H9 (cell line): ENCODE data around the gene BCAS4. TPM values are rescaled to one million over a fixed set of nuclear protein-coding genes. Genes with fewer than 3 reads are reported as not detected.

Experiments
- DNase-seq: peaks from one replicate; pipeline ENCODE4 v3.0.0-alpha.2; 2017
- H2AFZ ChIP-seq: one replicate; pipeline ENCODE4 v1.6.1; 2013; ENCODE audit warnings: mild to moderate bottlenecking, low read length, control low read depth, moderate library complexity
- H2AK5ac ChIP-seq: 2 replicates; pipeline ENCODE4 v1.6.1; 2013; ENCODE audit warnings: low read length, control low read depth, mixed read lengths; ENCODE audit not compliant: insufficient read length
- H2BK120ac ChIP-seq: one replicate; pipeline ENCODE4 v1.6.1; 2013; ENCODE audit warnings: low read depth, mild to moderate bottlenecking, low read length, control low read depth, inconsistent platforms; ENCODE audit not compliant: poor library complexity, severe bottlenecking
- H2BK12ac ChIP-seq: 2 replicates; pipeline ENCODE4 v1.6.1; 2013; ENCODE audit warnings: low read length, control low read depth, mixed read lengths, low read depth; ENCODE audit not compliant: insufficient read length
- H2BK15ac ChIP-seq: 2 replicates; pipeline ENCODE4 v1.6.1; 2013; ENCODE audit warnings: low read depth, low read length, control low read depth
- H2BK20ac ChIP-seq: one replicate; pipeline ENCODE4 v1.6.1; 2013; ENCODE audit warnings: low read depth, mild to moderate bottlenecking, low read length, control low read depth, inconsistent platforms; ENCODE audit not compliant: poor library complexity, severe bottlenecking
- H2BK5ac ChIP-seq: 2 replicates; pipeline ENCODE4 v1.6.1; 2013; ENCODE audit warnings: low read length, control low read depth, mixed read lengths; ENCODE audit not compliant: insufficient read length
- H3K14ac ChIP-seq: 2 replicates; pipeline ENCODE4 v1.6.1; 2013; ENCODE audit warnings: low read length, control low read depth; ENCODE audit not compliant: insufficient read depth
- H3K18ac ChIP-seq: 2 replicates; pipeline ENCODE4 v1.6.1; 2013; ENCODE audit warnings: low read depth, mild to moderate bottlenecking, mixed read lengths, low read length, control low read depth; ENCODE audit not compliant: insufficient read length
- H3K23ac ChIP-seq: 2 replicates; pipeline ENCODE4 v1.6.1; 2013; ENCODE audit warnings: low read length, control low read depth, mixed read lengths, low read depth; ENCODE audit not compliant: insufficient read length
- H3K23me2 ChIP-seq: 2 replicates; pipeline ENCODE4 v1.6.1; 2013; ENCODE audit warnings: low read depth, mild to moderate bottlenecking, mixed read lengths, low read length, control low read depth; ENCODE audit not compliant: insufficient read length, poor library complexity, severe bottlenecking
- H3K27ac ChIP-seq: 2 replicates; pipeline ENCODE4 v1.5.1; 2013; ENCODE audit warnings: low read length, control low read depth, mixed read lengths, low read depth; ENCODE audit not compliant: insufficient read length
- H3K27me3 ChIP-seq: 2 replicates; pipeline ENCODE4 v1.6.1; 2013; ENCODE audit warnings: low read length, control low read depth, inconsistent platforms; ENCODE audit not compliant: insufficient read depth
- H3K4ac ChIP-seq: 2 replicates; pipeline ENCODE4 v1.6.1; 2013; ENCODE audit warnings: low read depth, mild to moderate bottlenecking, control low read depth, inconsistent platforms, low read length, moderate library complexity
- H3K4me1 ChIP-seq: 2 replicates; pipeline ENCODE4 v1.6.1; 2013; ENCODE audit warnings: low read length, control low read depth, inconsistent platforms; ENCODE audit not compliant: insufficient read depth
- H3K4me2 ChIP-seq: 2 replicates; pipeline ENCODE4 v1.6.1; 2013; ENCODE audit warnings: low read length, control low read depth, mixed read lengths; ENCODE audit not compliant: insufficient read length, insufficient read depth
- H3K56ac ChIP-seq: 2 replicates; pipeline ENCODE4 v1.6.1; 2013; ENCODE audit warnings: low read depth, mild to moderate bottlenecking, mixed read lengths, low read length, control low read depth; ENCODE audit not compliant: insufficient read length
- H3K79me1 ChIP-seq: 2 replicates; pipeline ENCODE4 v1.6.1; 2013; ENCODE audit warnings: low read depth, mild to moderate bottlenecking, moderate library complexity, low read length, control low read depth, inconsistent platforms; ENCODE audit not compliant: insufficient read depth, poor library complexity, severe bottlenecking
- H3K79me2 ChIP-seq: 2 replicates; pipeline ENCODE4 v1.6.1; 2013; ENCODE audit warnings: low read length, control low read depth, inconsistent platforms; ENCODE audit not compliant: insufficient read depth
- H3K9ac ChIP-seq: 2 replicates; pipeline ENCODE4 v1.6.1; 2013; ENCODE audit warnings: low read length, control low read depth, mixed read lengths; ENCODE audit not compliant: insufficient read length; ENCODE audit errors: extremely low read depth
- H3K9me3 ChIP-seq: one replicate; pipeline ENCODE4 v1.6.1; 2013; ENCODE audit warnings: low read depth, low read length, inconsistent platforms; ENCODE audit not compliant: control insufficient read depth
- H3T11ph ChIP-seq: one replicate; pipeline ENCODE4 v1.6.1; 2013; ENCODE audit warnings: mild to moderate bottlenecking, low read length, control low read depth, inconsistent platforms
- H4K20me1 ChIP-seq: one replicate; pipeline ENCODE4 v1.6.1; 2013; ENCODE audit not compliant: control insufficient read depth, insufficient read length, insufficient read depth
- H4K5ac ChIP-seq: 2 replicates; pipeline ENCODE4 v1.6.1; 2013; ENCODE audit warnings: low read depth, mild to moderate bottlenecking, mixed read lengths, low read length, control low read depth; ENCODE audit not compliant: insufficient read length
- H4K8ac ChIP-seq: replicated peaks from 2 replicates; pipeline ENCODE4 v1.6.1; 2013; ENCODE audit warnings: low read length, control low read depth, mixed read lengths, low read depth; ENCODE audit not compliant: insufficient read length
- H4K91ac ChIP-seq: 2 replicates; pipeline ENCODE4 v1.6.1; 2013; ENCODE audit warnings: low read depth, mild to moderate bottlenecking, moderate library complexity, mixed read lengths, low read length, control low read depth; ENCODE audit not compliant: insufficient read length
- H3K27ac Mint-ChIP-seq, 3 experiments: 2 replicates in 2 of 3; 3 replicates in 1 of 3; pipeline ENCODE4 v1.8.0; 2020 to 2021; ENCODE audit warnings: mixed read lengths in 3 of 3, mild to moderate bottlenecking in 1 of 3, moderate library complexity in 1 of 3
- H3K27me3 Mint-ChIP-seq: 2 replicates; pipeline ENCODE4 v1.8.0; 2021; ENCODE audit warnings: low read depth, mild to moderate bottlenecking, moderate library complexity, mixed read lengths
- H3K36me3 Mint-ChIP-seq, 3 experiments: 2 replicates in 2 of 3; 3 replicates in 1 of 3; pipeline ENCODE4 v1.8.0; 2020 to 2021; ENCODE audit warnings: low read depth in 3 of 3, mixed read lengths in 3 of 3; ENCODE audit not compliant: insufficient read depth in 1 of 3
- H3K4me1 Mint-ChIP-seq, 2 experiments: 2 replicates each; pipeline ENCODE4 v1.8.0; 2020; ENCODE audit warnings: mixed read lengths in 2 of 2
- H3K4me3 Mint-ChIP-seq, 2 experiments: 2 replicates in 1 of 2; 3 replicates in 1 of 2; pipeline ENCODE4 v1.8.0; 2020 to 2021; ENCODE audit warnings: mild to moderate bottlenecking in 2 of 2, mixed read lengths in 2 of 2, moderate library complexity in 1 of 2
- H3K9me3 Mint-ChIP-seq, 2 experiments: 2 replicates in 1 of 2; 3 replicates in 1 of 2; pipeline ENCODE4 v1.8.0; 2020; ENCODE audit warnings: mild to moderate bottlenecking in 2 of 2, mixed read lengths in 2 of 2, moderate library complexity in 1 of 2
- CTCF ChIP-seq: fragments of 200-600 bp; sonication (generic); conservative IDR thresholded peaks from 3 replicates; pipeline ENCODE4 v1.8.0; 2021; ENCODE audit warnings: antibody characterized with exemption, mild to moderate bottlenecking
- WGBS: extraction: QIAGEN DNeasy Blood & Tissue Kit; methylation state at CpG from one replicate; pipeline ENCODE4 v1.1.7; 2013; ENCODE audit warnings: missing lambda C conversion rate, low lambda C conversion rate, mixed read lengths; ENCODE audit not compliant: insufficient read length; ENCODE audit errors: extremely low coverage; 5-methylcytosine and 5-hydroxymethylcytosine counted together
- total RNA-seq: library from RNA; stranded (reverse); gene quantifications from 2 replicates; pipeline ENCODE4 v1.2.1, GENCODE V29; 2021

Gene BCAS4
- total RNA-seq, 1 experiment from 2014 or later, result 16.9 TPM

GRCh38 chr20:50903353-50904051 lies 108.6 kb downstream of the BCAS4 start:
- H2BK120ac ChIP-seq, result no peak overlapping the region
- H3K27ac ChIP-seq, result no peak overlapping the region
- H3K56ac ChIP-seq, result no peak overlapping the region
- Mint-ChIP-seq H3K36me3 (peaks cover 31 to 68% (median 64%) of the 10 kb centered on the region in 3 experiments; a peak in 6 of 7 replicates), H3K4me1 (peaks cover 13 to 16% of the 10 kb centered on the region in 2 experiments; a peak in 3 of 4 replicates), H3K27me3 (no peaks in the 10 kb centered on the region), H3K9me3 (no peaks in the 10 kb centered on the region), H3K27ac (no peak overlapping the region), H3K4me3 (no peak overlapping the region)
- no peaks in the 10 kb centered on the region for H3K27me3 ChIP-seq
- H4K5ac ChIP-seq, result no peak overlapping the region
- no peak overlapping the region for H2BK20ac ChIP-seq
- H2AFZ ChIP-seq, result no peak overlapping the region
- no peaks in the 10 kb centered on the region for H3K4me1 ChIP-seq
- no peak for DNase-seq
- no peaks in the 10 kb centered on the region for H3K9me3 ChIP-seq
- no peak overlapping the region for H4K91ac ChIP-seq
- peaks cover 3% of the 10 kb centered on the region for H3K79me1 ChIP-seq
- H3K18ac ChIP-seq, result no peak overlapping the region
- no peak overlapping the region for H2BK5ac ChIP-seq
- H2AK5ac ChIP-seq, result no peak overlapping the region
- no peak overlapping the region for H3K23ac ChIP-seq
- no peak for TF ChIP-seq CTCF
- no peak overlapping the region for H3K14ac ChIP-seq
- no peak overlapping the region for H2BK15ac ChIP-seq
- H3K9ac ChIP-seq, result no peak overlapping the region
- no peaks in the 10 kb centered on the region for H3K23me2 ChIP-seq
- WGBS, result no CpG with 5 or more reads among the region's 8 CpGs
- H4K8ac ChIP-seq, result no peak overlapping the region
- no peak overlapping the region for H3T11ph ChIP-seq
- H4K20me1 ChIP-seq, result no peaks in the 10 kb centered on the region
- peaks cover 28% of the 10 kb centered on the region; the same call in 1 of the 2 replicates for H3K79me2 ChIP-seq
- H3K4me2 ChIP-seq, result no peak overlapping the region
- no peak overlapping the region for H2BK12ac ChIP-seq
- no peak overlapping the region for H3K4ac ChIP-seq
